Stimulated activated CD4-positive, alpha-beta T cell treated with anti-CD3 and anti-CD28 coated beads, TNF-alpha, amount 100 ng/mL, for 48 hours (primary cell): ENCODE data around the gene TPCN2.
"Not testable (repeated sequence)": the region's sequence is repeated elsewhere in the genome, so short reads cannot be mapped to it uniquely, and the experiment has no call there.

Source experiments
- DNase-seq, 3 donors: peaks; one replicate each; pipeline ENCODE4 v3.0.0-alpha.2; 2020; ENCODE audit warnings: low read depth in 3 of 3

Gene TPCN2

GRCh38 chr11:69075421-69076128, 26.8 kb downstream of the TPCN2 start:
- DNase-seq, result no peak

- no peak for DNase-seq
These were observed 27.5 kb downstream of the TPCN2 start for GRCh38 chr11:69076129-69076791.

- DNase-seq, result not testable (repeated sequence)
These were observed 28.2 kb downstream of the TPCN2 start for GRCh38 chr11:69076977-69077376.

GRCh38 chr11:69078508-69078907, 29.8 kb downstream of the TPCN2 start:
- DNase-seq, result no peak

GRCh38 chr11:69078930-69079605, 30.3 kb downstream of the TPCN2 start:
- no peak for DNase-seq

- DNase-seq, result no peak
These were observed 31.0 kb downstream of the TPCN2 start for GRCh38 chr11:69079661-69080256.

- no peak for DNase-seq
These were observed 31.7 kb downstream of the TPCN2 start for GRCh38 chr11:69080257-69080995.

- no peak for DNase-seq
These were observed 32.4 kb downstream of the TPCN2 start for GRCh38 chr11:69081180-69081579.

GRCh38 chr11:69083531-69084247, 35.0 kb downstream of the TPCN2 start:
- DNase-seq, result no peak

GRCh38 chr11:69084371-69084770, 35.6 kb downstream of the TPCN2 start:
- no peak for DNase-seq

GRCh38 chr11:69085490-69086095, 36.9 kb downstream of the TPCN2 start:
- no peak for DNase-seq

- DNase-seq, result no peak
These were observed 37.7 kb downstream of the TPCN2 start for GRCh38 chr11:69086152-69087132.

GRCh38 chr11:69087133-69087524, 38.4 kb downstream of the TPCN2 start:
- no peak for DNase-seq

- no peak for DNase-seq
These were observed 39.1 kb downstream of the TPCN2 start for GRCh38 chr11:69087811-69088210.

- peak; percentile 23 to 50 (median 43) for DNase-seq
These were observed 40.0 kb downstream of the TPCN2 start for GRCh38 chr11:69088676-69089146.

- DNase-seq, result no peak
These were observed 40.5 kb downstream of the TPCN2 start for GRCh38 chr11:69089258-69089657.

GRCh38 chr11:69091638-69092165, 43.0 kb downstream of the TPCN2 start:
- no peak for DNase-seq

- DNase-seq, result no peak
These were observed 43.5 kb downstream of the TPCN2 start for GRCh38 chr11:69092263-69092662.

- DNase-seq, result no peak
These were observed 44.4 kb downstream of the TPCN2 start for GRCh38 chr11:69093106-69093505.
